NCI-H2171 (cell line): Measurements from ENCODE around the gene CEP170B.
"Not testable (repeated sequence)": the region's sequence is repeated elsewhere in the genome, so short reads cannot be mapped to it uniquely, and the experiment has no call there.

Experiments
- DNase-seq: peaks from one replicate; lab custom pipeline; 2025; lab: John Stamatoyannopoulos, UW

The CEP170B gene

DNA sequence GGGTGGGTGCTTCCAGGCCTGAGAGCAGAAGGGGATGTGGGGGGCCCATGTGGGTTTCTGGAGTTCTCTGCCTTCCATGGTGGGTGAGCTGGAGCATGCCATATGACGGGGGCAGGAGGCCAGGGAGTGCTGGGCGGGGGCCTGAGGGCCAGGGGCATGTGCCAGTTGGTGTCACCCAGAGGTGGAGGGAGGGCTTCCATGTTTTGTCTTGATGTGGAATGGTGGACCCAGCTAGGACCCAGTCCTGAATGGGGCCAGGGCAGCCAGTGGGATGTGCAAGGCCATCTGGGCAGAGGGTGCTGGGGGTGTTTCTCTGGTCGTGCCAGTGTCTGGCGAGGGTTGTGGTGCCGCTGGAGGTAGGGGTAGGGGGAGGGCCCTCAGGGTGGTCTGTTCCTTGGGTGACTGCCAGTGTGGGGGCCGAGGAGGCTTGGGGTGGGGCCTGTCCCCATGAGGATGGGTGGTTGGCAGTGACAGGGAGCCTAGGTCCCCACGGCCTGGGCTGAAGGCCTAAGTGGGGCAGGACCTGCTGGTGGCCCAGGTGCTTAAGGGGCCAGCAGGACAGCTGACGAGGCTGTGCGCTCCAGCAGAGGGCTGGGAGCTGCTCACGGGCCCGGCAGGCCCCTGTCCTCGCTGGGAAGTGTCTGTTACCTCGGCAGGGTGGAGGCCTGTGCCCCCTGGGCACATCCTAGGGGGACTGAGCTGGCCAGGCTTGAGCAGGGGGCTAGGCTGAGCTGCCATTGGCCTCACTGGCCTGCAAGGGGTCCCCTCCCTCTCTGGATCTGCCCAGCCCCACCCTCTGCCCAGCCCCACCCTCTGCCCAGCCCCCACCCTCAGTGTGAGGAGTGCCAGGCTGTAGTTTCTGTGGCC, 26.8 kb downstream of the CEP170B start:
- no peak for DNase-seq

DNA sequence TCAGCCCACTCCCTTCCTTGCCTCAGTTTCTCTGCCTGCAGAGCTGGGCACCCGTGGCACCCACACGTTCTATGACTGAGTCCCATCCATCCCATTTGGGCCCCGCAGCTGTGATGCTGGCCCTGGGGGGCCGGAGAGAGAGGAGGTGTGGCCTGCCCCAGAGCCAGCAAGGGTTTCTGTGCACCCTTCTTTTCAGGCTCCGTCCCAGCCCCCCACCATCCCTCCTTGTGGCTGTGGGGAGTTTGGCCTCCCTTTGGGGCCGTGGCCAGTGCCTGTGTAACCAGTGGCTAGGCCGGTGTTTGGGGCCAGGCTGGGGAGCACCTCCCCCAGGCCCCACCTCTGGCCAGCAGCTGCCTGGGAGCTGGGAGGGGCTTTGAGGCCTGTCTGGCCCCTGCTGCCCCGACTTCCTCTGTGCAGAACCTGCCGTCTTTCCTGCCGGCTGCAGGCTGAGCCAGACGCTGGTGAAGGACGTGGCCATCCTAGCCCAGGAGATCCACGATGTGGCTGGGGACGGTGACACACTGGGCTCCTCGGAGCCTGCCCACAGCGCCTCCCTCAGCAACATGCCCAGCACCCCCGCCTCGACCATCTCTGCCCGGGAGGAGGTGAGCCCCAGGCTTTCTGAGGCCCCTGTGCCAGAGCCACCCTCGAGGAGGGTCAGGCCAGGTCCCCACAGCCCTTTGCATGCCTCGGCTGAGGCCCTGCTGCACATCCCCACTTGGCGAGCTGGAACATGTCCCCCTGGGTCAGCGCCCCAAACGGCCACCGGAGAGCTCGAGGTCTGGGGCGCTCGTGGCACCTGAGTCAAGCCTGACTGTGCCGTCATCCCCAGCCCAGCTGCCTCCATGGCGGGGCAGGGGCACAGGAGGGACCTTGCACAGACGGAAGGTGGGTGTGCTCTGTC, 27.7 kb downstream of the CEP170B start:
- DNase-seq = no peak

DNA sequence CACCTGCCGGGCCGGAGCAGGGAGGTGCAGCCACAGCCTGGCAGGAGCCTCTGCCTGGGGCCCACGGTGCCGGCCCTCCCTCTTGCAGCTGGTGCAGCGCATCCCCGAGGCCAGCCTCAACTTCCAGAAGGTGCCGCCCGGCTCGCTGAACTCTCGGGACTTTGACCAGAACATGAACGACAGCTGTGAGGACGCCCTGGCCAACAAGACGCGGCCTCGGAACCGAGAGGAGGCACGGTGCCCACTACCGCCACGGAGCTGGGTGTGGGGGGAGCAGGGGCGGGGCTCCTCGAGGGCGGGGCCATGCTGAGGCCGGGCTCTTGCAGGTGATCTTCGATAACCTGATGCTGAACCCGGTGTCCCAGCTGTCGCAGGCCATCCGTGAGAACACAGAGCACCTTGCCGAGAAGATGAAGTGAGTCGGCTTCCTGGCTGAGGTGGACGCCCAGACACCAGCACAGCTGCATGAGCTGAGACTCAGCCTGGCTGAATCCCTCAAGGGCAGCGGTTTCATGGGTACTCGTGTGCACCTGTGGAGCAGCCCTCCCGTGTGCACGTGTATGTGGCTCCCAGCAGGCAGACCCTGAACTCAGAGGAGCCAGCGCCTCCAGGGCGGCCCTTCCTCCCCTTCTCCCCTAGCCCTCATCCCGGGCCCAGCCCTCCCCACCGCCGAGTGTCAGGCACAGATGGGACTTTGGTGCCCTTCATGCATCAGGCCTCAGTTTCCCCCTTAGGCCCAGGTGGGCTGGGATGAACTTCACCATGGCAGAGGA, 28.6 kb downstream of the CEP170B start:
- DNase-seq = no peak

- no peak for DNase-seq
Measured at GRCh38 chr14:104894331-104895206, 29.5 kb downstream of the CEP170B start.

DNA sequence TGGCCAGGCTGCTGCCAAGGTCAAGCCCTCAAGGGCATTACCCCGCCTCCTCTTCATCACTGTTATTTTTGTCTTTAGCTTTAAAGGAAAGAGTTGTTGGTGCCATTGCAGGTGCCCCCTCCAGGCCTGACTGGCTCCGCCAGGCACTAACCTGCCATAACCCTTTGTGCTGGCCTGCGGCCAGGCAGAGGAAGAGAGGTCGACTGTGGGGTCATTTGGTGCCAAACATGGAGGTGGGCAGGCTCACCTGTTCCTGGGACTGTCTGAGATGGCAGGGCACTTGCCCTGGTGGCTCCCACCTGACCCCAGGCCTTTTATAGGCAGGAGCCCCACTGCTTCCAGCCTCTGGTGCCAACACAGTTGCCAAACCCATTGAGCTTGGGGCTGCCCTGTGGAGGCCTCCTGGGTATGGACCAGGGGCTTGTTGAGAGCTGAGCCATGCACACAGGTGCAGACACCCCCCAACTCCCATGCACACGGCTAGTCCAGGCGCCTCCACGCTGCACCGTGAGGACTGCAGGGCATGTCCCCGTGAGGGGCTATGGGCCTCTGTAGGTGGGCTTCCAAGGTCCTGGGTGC, 30.2 kb downstream of the CEP170B start:
- no peak for DNase-seq

GRCh38 chr14:104895786-104896661, 31.0 kb downstream of the CEP170B start:
- DNase-seq = no peak

- DNase-seq = no peak
Measured at GRCh38 chr14:104897330-104898194, 32.5 kb downstream of the CEP170B start.

- DNase-seq = no peak
Measured at GRCh38 chr14:104898195-104898558, 33.1 kb downstream of the CEP170B start.

- no peak for DNase-seq
Measured at GRCh38 chr14:104898870-104899510, 33.9 kb downstream of the CEP170B start.

- DNase-seq = no peak
Measured at GRCh38 chr14:104899781-104900180, 34.7 kb downstream of the CEP170B start.

DNA sequence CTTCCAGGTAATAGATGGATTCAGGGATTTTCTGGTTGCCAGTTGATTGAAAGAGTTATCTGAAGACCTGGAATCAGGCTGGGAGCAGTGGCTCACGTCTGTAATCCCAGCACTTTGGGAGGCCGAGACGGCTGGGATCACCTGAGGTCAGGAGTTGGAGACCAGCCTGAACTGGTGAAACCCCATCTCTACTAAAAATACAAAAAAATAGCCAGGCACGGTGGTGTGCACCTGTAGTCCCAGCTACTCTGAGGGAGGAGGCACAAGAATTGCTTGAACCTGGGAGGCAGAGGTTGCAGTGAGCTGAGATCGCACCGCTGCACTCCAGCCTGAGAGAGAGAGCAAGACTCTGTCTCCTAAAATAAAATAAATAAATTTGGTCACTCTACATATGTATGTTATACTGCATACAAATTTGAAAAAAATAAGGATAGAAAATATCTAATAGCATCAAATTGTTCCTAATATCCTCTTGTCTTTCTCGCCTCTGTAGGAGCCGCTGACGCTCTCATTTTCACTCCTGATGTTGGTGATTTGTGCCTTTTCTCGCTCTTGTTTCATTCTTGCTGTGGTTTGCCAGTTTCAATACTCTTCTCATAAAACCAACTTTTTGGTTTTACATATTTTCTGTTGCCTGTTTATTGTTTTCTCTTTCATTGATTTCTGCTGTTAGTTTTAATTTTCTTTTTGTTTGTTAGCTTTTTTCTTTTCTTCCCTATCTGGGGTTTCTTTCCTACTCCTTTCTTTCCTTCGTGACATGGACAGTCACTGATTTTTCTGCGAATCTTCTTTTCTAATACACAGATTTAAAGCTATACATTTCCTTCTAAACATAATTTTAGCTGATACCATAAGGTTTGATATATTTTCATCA, 35.8 kb downstream of the CEP170B start:
- no peak for DNase-seq

- DNase-seq = no peak
Measured at GRCh38 chr14:104903990-104904389, 38.9 kb downstream of the CEP170B start.

DNA sequence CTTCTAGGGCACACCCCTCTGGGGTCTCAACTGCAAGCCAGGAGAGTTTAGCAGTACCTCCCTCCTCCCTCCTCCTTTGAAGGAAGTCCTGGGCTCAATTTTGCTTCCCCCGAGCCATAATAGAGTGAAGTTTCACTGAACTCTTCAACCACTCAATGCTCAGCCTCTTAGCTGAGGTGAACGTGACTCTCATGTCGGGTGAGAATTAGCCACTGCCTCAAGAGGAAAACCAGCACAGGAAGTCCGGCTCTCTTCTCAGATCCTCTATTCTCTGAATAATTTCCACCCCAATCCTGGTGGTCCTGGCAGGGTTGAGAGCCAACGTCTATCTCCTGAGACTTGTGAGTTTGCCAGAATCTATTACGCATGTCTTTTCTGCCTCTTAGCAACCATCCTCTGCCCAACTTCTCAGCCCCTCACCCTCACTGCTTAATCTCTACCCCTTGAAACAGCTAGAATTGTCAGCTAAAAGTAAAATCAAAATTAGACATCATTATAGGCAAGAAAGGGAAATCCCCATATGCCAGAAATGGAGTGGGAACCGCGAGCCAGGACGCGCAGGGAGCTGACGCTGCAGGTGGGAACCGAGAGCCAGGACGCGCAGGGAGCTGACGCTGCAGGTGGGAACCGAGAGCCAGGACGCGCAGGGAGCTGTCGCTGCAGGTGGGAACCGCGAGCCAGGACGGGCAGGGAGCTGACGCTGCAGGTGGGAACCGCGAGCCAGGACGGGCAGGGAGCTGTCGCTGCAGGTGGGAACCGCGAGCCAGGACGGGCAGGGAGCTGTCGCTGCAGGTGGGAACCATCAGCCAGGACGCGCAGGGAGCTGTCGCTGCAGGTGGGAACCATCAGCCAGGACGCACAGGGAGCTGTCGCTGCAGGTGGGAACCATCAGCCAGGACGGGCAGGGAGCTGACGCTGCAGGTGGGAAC, 39.8 kb downstream of the CEP170B start:
- not testable (repeated sequence) for DNase-seq

DNA sequence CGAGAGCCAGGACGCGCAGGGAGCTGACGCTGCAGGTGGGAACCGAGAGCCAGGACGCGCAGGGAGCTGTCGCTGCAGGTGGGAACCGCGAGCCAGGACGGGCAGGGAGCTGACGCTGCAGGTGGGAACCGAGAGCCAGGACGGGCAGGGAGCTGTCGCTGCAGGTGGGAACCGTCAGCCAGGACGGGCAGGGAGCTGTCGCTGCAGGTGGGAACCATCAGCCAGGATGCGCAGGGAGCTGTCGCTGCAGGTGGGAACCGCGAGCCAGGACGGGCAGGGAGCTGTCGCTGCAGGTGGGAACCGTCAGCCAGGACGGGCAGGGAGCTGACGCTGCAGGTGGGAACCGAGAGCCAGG, 40.5 kb downstream of the CEP170B start:
- DNase-seq = not testable (repeated sequence)

DNA sequence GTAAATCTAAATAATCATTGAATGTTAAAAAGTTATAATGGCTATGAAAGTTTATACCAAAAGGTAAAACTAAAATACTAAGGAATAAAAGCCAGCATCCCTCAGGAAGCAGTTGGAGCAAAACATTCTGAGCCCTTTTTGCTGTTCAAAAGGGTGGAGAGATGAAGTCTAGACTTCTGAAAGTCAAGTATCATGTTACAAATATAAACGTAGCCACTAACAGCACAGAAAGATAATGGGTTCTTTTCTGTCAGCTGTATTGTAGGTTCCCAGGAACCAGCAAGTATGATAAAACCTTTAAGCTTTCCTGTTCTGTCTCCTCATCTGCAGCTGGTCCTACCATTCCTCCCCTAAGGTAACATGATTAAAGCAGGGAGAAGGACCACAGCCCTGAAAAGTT, 43.2 kb downstream of the CEP170B start:
- no peak for DNase-seq

GRCh38 chr14:104912053-104912452, 47.0 kb downstream of the CEP170B start:
- DNase-seq = no peak
